ENCODE measurements around the gene GNL1. TPM values are rescaled to one million over a fixed set of nuclear protein-coding genes. Genes with fewer than 3 reads are reported as not detected.

Gene GNL1
- total and polyA plus RNA-seq, 2 of the 8 experiments (the other 6 are each of a cell fraction or from before 2014, with no cell fraction given): 42.4 to 67.8 TPM

GRCh38 chr6:30565772-30566171 is 9.5 kb upstream of the GNL1 start:
- Histone ChIP-seq H3K23ac (ENCODE audit: insufficient read length) (no peak overlapping the region), H3K56ac (replicated peaks; ENCODE audit: insufficient read length, low read depth, low read length) (no peak overlapping the region), H3K9me3 (ENCODE audit: insufficient read depth in 2 of 2, low read depth in 1 of 2, low read length in 1 of 2) (no peaks in the 10 kb centered on the region), H3K36me3 (ENCODE audit: control insufficient read depth in 2 of 4, insufficient read depth in 4 of 4, low read length in 3 of 4) (peaks cover 8 to 25% (median 12%) of the 10 kb centered on the region in 4 experiments; a peak in 7 of 8 replicates), H2BK5ac (ENCODE audit: low read depth, low read length) (no peak overlapping the region), H2BK12ac (ENCODE audit: low read depth, low read length) (no peak overlapping the region), H4K5ac (ENCODE audit: insufficient read length, low read depth, low read length) (no peak overlapping the region), H2BK120ac (replicated peaks; ENCODE audit: low read depth, low read length) (no peak overlapping the region), H4K8ac (ENCODE audit: extremely low read depth, insufficient read depth, low read length) (no peak overlapping the region), H2BK15ac (ENCODE audit: low read length) (no peak overlapping the region), H3K23me2 (ENCODE audit: low read depth, low read length) (peaks cover 2% of the 10 kb centered on the region; the same call in 1 of the 2 replicates), H4K91ac (replicated peaks; ENCODE audit: insufficient read length, low read length) (no peak overlapping the region), H3K14ac (ENCODE audit: insufficient read length) (no peak overlapping the region), H3K4me2 (ENCODE audit: insufficient read depth in 1 of 2, low read depth in 2 of 2, low read length in 2 of 2) (no peak overlapping the region), H3K4ac (replicated peaks; ENCODE audit: insufficient read length, low read depth, low read length) (no peak overlapping the region), H3K79me1 (ENCODE audit: low read depth, low read length) (no peaks in the 10 kb centered on the region), H3K4me3 (ENCODE audit: extremely low read depth in 1 of 4, insufficient read depth in 2 of 4, low read depth in 3 of 4, low read length in 4 of 4) (no peak overlapping the region), H3K27ac (ENCODE audit: low read depth, low read length) (no peak overlapping the region), H4K20me1 (replicated peaks in 1 of 2; ENCODE audit: control insufficient read depth in 1 of 2, insufficient read depth in 2 of 2, low read length in 2 of 2) (peaks cover 6 to 9% of the 10 kb centered on the region in 2 experiments), H2BK20ac (ENCODE audit: low read length) (no peak overlapping the region), H2AK5ac (ENCODE audit: low read depth, low read length) (no peak overlapping the region), H3K79me2 (ENCODE audit: control insufficient read depth in 1 of 2, insufficient read depth in 2 of 2, low read length in 2 of 2) (no peaks in the 10 kb centered on the region), H3K18ac (ENCODE audit: extremely low read depth, low read length) (no peak overlapping the region), H3K9ac (replicated peaks in 1 of 4; ENCODE audit: extremely low read depth in 1 of 4, low read depth in 3 of 4, low read length in 3 of 4) (no peak overlapping the region), H2AFZ (ENCODE audit: low read length) (no peak overlapping the region), H3K4me1 (replicated peaks in 1 of 4; ENCODE audit: control insufficient read depth in 3 of 4, insufficient read depth in 4 of 4, low read length in 3 of 4) (peaks cover 0 to 2% (median 0%) of the 10 kb centered on the region in 4 experiments; a peak in 3 of 7 replicates), H3K27me3 (replicated peaks in 1 of 4; ENCODE audit: control insufficient read depth in 3 of 4, extremely low read depth in 1 of 4, insufficient read depth in 3 of 4, low read length in 3 of 4) (no peaks in the 10 kb centered on the region)
- ChIA-PET CTCF (ENCODE audit: partially characterized antibody) (interaction anchor here (1.3 to 2.1 kb wide), 2 partner anchors 8 to 31 kb away, joined by 3 to 6 read pairs; partner anchors contain the start of gene PRR3), POLR2A (ENCODE audit: partially characterized antibody) (interaction anchor here (0.7 to 4.9 kb wide), 11 partner anchors 10 to 156 kb away, joined by 3 to 68 read pairs (median 5); partner anchors contain the start of genes GNL1 and PRR3)
- DNase-seq (ENCODE audit: low read depth in 1 of 2, low spot score in 2 of 2) (no peak), FAIRE-seq (no peak)
- no peak for TF ChIP-seq BCL11A (IDR thresholded peaks at IDR 0.05; ENCODE audit: low read depth in 2 of 2, low read length in 2 of 2)
- no peak for TF ChIP-seq SUZ12 (IDR thresholded peaks at IDR 0.05; ENCODE audit: low read length)
- no peak for TF ChIP-seq PHF8 (conservative IDR thresholded peaks at IDR 0.05; ENCODE audit: low read depth, low read length)
- TF ChIP-seq CTBP2 (IDR thresholded peaks at IDR 0.05; ENCODE audit: borderline replicate concordance, insufficient read depth, insufficient read length, low read length): no peak
- TF ChIP-seq, protein P1, sequence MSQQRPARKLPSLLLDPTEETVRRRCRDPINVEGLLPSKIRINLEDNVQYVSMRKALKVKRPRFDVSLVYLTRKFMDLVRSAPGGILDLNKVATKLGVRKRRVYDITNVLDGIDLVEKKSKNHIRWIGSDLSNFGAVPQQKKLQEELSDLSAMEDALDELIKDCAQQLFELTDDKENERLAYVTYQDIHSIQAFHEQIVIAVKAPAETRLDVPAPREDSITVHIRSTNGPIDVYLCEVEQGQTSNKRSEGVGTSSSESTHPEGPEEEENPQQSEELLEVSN (IDR thresholded peaks at IDR 0.05): no peak
- no peak for TF ChIP-seq MAFK (IDR thresholded peaks at IDR 0.05; ENCODE audit: low read depth, low read length)
- no peak for TF ChIP-seq NRF1 (IDR thresholded peaks at IDR 0.05; ENCODE audit: low read depth, low read length)
- no peak for TF ChIP-seq SP4 (IDR thresholded peaks at IDR 0.05; ENCODE audit: low read length)
- no peak for TF ChIP-seq ZNF274 (IDR thresholded peaks at IDR 0.05; ENCODE audit: borderline replicate concordance, extremely low read depth, low read length)
- TF ChIP-seq BACH1 (IDR thresholded peaks at IDR 0.05; ENCODE audit: low read length): no peak
- no peak for TF ChIP-seq ASH2L (IDR thresholded peaks at IDR 0.05; ENCODE audit: low read length)
- no peak for TF ChIP-seq EP300 (IDR thresholded peaks at IDR 0.05; ENCODE audit: borderline replicate concordance in 1 of 2, low read depth in 2 of 2, low read length in 2 of 2)
- TF ChIP-seq, protein P2, sequence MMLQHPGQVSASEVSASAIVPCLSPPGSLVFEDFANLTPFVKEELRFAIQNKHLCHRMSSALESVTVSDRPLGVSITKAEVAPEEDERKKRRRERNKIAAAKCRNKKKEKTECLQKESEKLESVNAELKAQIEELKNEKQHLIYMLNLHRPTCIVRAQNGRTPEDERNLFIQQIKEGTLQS (IDR thresholded peaks at IDR 0.05; ENCODE audit: insufficient read depth, low read depth, low read length): no peak

All from H1 (cell line).